ENCODE measurements around the gene PC. TPM values are rescaled to one million over a fixed set of nuclear protein-coding genes. Genes with fewer than 3 reads are reported as not detected.
"Not testable (repeated sequence)": the region's sequence is repeated elsewhere in the genome, so short reads cannot be mapped to it uniquely, and the experiment has no call there.

PC gene
- total and polyA plus RNA-seq, 2 donors (not counting 3 experiments of a cell fraction or from before 2014, with no cell fraction given): 5.5 to 17.5 TPM

- no peak overlapping the region for H3K27ac ChIP-seq (ENCODE audit: insufficient read depth, low read depth, low read length)
- H3K4me1 ChIP-seq (ENCODE audit: control insufficient read depth, extremely low read depth, insufficient read depth, low read length): no peaks in the 10 kb centered on the region
- H3K9me3 ChIP-seq (replicated peaks; ENCODE audit: control insufficient read depth, insufficient read depth, low read length): no peaks in the 10 kb centered on the region
- no peak for FAIRE-seq
- ChIA-PET CTCF (interaction anchor here (1.2 kb wide), 1 partner anchor 14 kb away, joined by 5 read pairs; no protein-coding TSS in a partner anchor), POLR2A (no interaction called here)
- TF ChIP-seq EZH2 (IDR thresholded peaks at IDR 0.05; ENCODE audit: borderline replicate concordance, low read depth, low read length, severe bottlenecking): no peak
- no peak for TF ChIP-seq POLR2A (IDR thresholded peaks at IDR 0.05; ENCODE audit: low read depth, low read length)
- TF ChIP-seq MAX (IDR thresholded peaks at IDR 0.05; ENCODE audit: insufficient read depth, insufficient read length): no peak
- no peak for TF ChIP-seq GATA2 (IDR thresholded peaks at IDR 0.05; ENCODE audit: insufficient read depth, insufficient read length, low read depth, low read length)
- no peak for TF ChIP-seq MYC (IDR thresholded peaks at IDR 0.05; ENCODE audit: low read depth, low read length)
- no peak for TF ChIP-seq FOS (IDR thresholded peaks at IDR 0.05; ENCODE audit: borderline replicate concordance, insufficient read depth, low read length)
- H3K4me3 ChIP-seq (replicated peaks in 1 of 3; ENCODE audit: insufficient read depth in 1 of 3, low read depth in 1 of 3, low read length in 3 of 3): no peak overlapping the region
- dilution Hi-C loops (cut with MboI; ENCODE audit: extremely low pct_ligation_motif_present, low sequenced_read_pairs): no loop called here
- no peaks in the 10 kb centered on the region for H3K79me2 ChIP-seq (ENCODE audit: control insufficient read depth, insufficient read depth, low read length)
- no TSS peak for BruUV-seq (replicated peaks)
- H3K9me1 ChIP-seq (replicated peaks; ENCODE audit: control insufficient read depth, extremely low read depth, insufficient read depth, low read length): peaks cover 2% of the 10 kb centered on the region
- H3K9ac ChIP-seq (replicated peaks; ENCODE audit: extremely low read depth, insufficient read depth, low read length): no peak overlapping the region
- H2AFZ ChIP-seq (ENCODE audit: low read depth, low read length): no peak overlapping the region
- H3K27me3 ChIP-seq (ENCODE audit: control insufficient read depth in 2 of 2, insufficient read depth in 2 of 2, low read length in 2 of 2): no peaks in the 10 kb centered on the region
- DNase-seq (ENCODE audit: low read depth, low spot score): no peak
- no peak overlapping the region for H3K4me2 ChIP-seq (ENCODE audit: insufficient read depth, low read length)
- intact Hi-C loops (cut with micrococcal nuclease): no loop called here
- no peaks in the 10 kb centered on the region for H4K20me1 ChIP-seq (replicated peaks; ENCODE audit: control insufficient read depth, extremely low read depth, insufficient read depth, low read length)
- H3K36me3 ChIP-seq (ENCODE audit: control insufficient read depth in 2 of 2, extremely low read depth in 1 of 2, insufficient read depth in 2 of 2, low read length in 2 of 2): peaks cover 0 to 2% of the 10 kb centered on the region in 2 experiments
Observed at GRCh38 chr11:66800720-66801428, 157.3 kb downstream of the PC start.

GRCh38 chr11:66799815-66800214 lies 158.4 kb downstream of the PC start:
- intact Hi-C loops (cut with micrococcal nuclease): not testable (repeated sequence)

More at GRCh38 chr11:66799815-66800214, 158.4 kb downstream of the PC start:
- H3K27ac ChIP-seq (ENCODE audit: insufficient read depth, low read depth, low read length); H3K4me3 ChIP-seq (replicated peaks in 1 of 3; ENCODE audit: insufficient read depth in 1 of 3, low read depth in 1 of 3, low read length in 3 of 3); H3K9ac ChIP-seq (replicated peaks; ENCODE audit: extremely low read depth, insufficient read depth, low read length); H2AFZ ChIP-seq (ENCODE audit: low read depth, low read length); H3K9me1 ChIP-seq (replicated peaks; ENCODE audit: control insufficient read depth, extremely low read depth, insufficient read depth, low read length); H3K27me3 ChIP-seq (ENCODE audit: control insufficient read depth in 2 of 2, insufficient read depth in 2 of 2, low read length in 2 of 2); FAIRE-seq; H3K36me3 ChIP-seq (ENCODE audit: control insufficient read depth in 2 of 2, extremely low read depth in 1 of 2, insufficient read depth in 2 of 2, low read length in 2 of 2); dilution Hi-C loops (cut with MboI; ENCODE audit: extremely low pct_ligation_motif_present, low sequenced_read_pairs); H3K4me2 ChIP-seq (ENCODE audit: insufficient read depth, low read length); POLR2A ChIA-PET; BruUV-seq (replicated peaks); H4K20me1 ChIP-seq (replicated peaks; ENCODE audit: control insufficient read depth, extremely low read depth, insufficient read depth, low read length); H3K4me1 ChIP-seq (ENCODE audit: control insufficient read depth, extremely low read depth, insufficient read depth, low read length); DNase-seq (ENCODE audit: low read depth, low spot score); H3K9me3 ChIP-seq (replicated peaks; ENCODE audit: control insufficient read depth, insufficient read depth, low read length); H3K79me2 ChIP-seq (ENCODE audit: control insufficient read depth, insufficient read depth, low read length): not testable (repeated sequence)
- CTCF ChIA-PET: interaction anchor here (1.2 kb wide), 1 partner anchor 15 kb away, joined by 5 read pairs; no protein-coding TSS in a partner anchor

Small RNA genes within 50 kb of the gene (microRNA-seq; reads per million reads assigned to microRNA genes)
- not detected for gene MIR3163 (ENCODE audit: borderline number of aligned reads, borderline replicate concordance)

Small RNA genes within 50 kb of the gene (small RNA-seq; reads per million reads assigned to genes)
- not detected for gene MIR3163 (ENCODE audit: insufficient read depth, insufficient read length, low read depth, low replicate concordance)
- not detected for gene RNU7-23P (ENCODE audit: insufficient read depth, insufficient read length, low read depth, low replicate concordance)

Other genes starting within 250 kb of the PC start
- gene SPTBN2, start 229.2 kb downstream of the PC start, total RNA-seq: 18.7 and 19.8 TPM in 2 replicates
- gene SPTBN2, start 229.2 kb downstream of the PC start, polyA plus RNA-seq: 3.8 and 3.9 TPM in 2 replicates
- gene RCE1, start 114.9 kb downstream of the PC start, total RNA-seq: 26.9 and 27.8 TPM in 2 replicates
- 47.4 and 75.0 TPM in 2 replicates for gene RCE1, start 114.9 kb downstream of the PC start, polyA plus RNA-seq
- gene LRFN4, start 101.3 kb downstream of the PC start, total RNA-seq: 36.7 and 37.4 TPM in 2 replicates
- gene LRFN4, start 101.3 kb downstream of the PC start, polyA plus RNA-seq: 22.3 and 38.3 TPM in 2 replicates
- gene C11orf86, start 16.9 kb upstream of the PC start, total RNA-seq: not detected in 2 replicates
- not detected in 2 replicates for gene C11orf86, start 16.9 kb upstream of the PC start, polyA plus RNA-seq
- gene SYT12, start 64.8 kb upstream of the PC start, total RNA-seq: not detected in 2 replicates
- gene SYT12, start 64.8 kb upstream of the PC start, polyA plus RNA-seq: not detected in 2 replicates
- 10.5 and 10.6 TPM in 2 replicates for gene RHOD, start 98.5 kb upstream of the PC start, total RNA-seq
- gene RHOD, start 98.5 kb upstream of the PC start, polyA plus RNA-seq: 17.9 and 26.0 TPM in 2 replicates
- gene KDM2A, start 160.9 kb upstream of the PC start, total RNA-seq: 69.9 and 79.5 TPM in 2 replicates
- 72.2 and 73.3 TPM in 2 replicates for gene KDM2A, start 160.9 kb upstream of the PC start, polyA plus RNA-seq

All from endothelial cell of umbilical vein (primary cell).